ENCODE measurements around the gene HSPA4.
A peak's percentile ranks its signal among the peaks of the same experiment; 100 is the strongest.
"Not testable (repeated sequence)": the region's sequence is repeated elsewhere in the genome, so short reads cannot be mapped to it uniquely, and the experiment has no call there.

The HSPA4 gene

DNA sequence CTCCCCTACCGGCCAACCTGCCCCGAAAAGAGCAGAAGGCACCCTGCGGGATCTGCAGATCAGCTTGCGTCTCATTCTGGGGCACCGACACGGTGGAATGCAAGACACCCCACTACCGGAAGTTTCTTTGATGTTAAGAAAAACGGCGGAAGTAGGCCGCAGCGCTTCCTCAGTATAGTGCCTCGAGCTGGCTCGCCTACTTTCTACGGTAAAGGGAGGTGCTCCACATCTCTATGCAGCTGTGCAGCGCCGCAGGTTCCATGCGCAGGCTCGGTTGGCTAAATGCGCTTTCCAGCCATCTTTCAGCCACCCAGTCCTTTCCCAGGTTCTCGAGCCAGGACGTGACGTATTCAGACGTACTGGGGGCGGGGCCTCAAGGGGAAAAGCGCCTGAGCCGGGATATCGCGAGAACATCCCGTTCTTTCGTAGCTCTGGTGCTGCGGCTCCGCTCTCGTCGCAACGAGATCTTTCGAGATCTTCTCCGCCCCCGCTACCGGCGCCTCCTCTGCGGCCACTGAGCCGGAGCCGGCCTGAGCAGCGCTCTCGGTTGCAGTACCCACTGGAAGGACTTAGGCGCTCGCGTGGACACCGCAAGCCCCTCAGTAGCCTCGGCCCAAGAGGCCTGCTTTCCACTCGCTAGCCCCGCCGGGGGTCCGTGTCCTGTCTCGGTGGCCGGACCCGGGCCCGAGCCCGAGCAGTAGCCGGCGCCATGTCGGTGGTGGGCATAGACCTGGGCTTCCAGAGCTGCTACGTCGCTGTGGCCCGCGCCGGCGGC lies at the start of gene HSPA4:
Gene HSPA4 (plus strand): TSS at position 472 of the 775 bp plus-strand sequence. CDS start 238 bp downstream, at position 710.
- peak; percentile 97 to 98 for DNase-seq (ENCODE audit: low read depth in 2 of 2)

GRCh38 chr5:133006653-133007052 lies 45.2 kb upstream of the HSPA4 start:
- DNase-seq (ENCODE audit: low read depth in 2 of 2): no peak

DNA sequence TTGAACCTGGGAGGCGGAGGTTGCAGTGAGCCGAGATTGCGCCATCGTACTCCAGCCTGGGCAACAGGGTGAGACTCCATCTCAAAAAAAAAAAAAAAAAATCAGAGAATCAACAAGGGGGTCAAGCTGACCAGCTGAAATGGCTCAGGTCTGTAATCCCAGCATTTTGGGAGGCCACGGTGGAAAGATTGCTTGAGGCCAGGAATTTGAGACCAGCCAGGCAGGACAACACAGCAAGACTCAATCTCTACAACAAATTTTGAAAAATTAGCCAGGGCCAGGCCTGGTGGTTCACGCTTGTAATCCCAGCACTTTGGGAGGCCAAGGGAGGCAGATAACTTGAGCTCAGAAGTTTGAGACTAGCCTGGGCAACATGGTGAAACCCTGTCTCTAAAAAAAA lies 43.4 kb upstream of the HSPA4 start:
- DNase-seq (ENCODE audit: low read depth in 2 of 2): not testable (repeated sequence)

GRCh38 chr5:133015466-133015865 lies 36.3 kb upstream of the HSPA4 start:
- DNase-seq (ENCODE audit: low read depth in 2 of 2): no peak

GRCh38 chr5:133017964-133018363 lies 33.8 kb upstream of the HSPA4 start:
- no peak for DNase-seq (ENCODE audit: low read depth in 2 of 2)

DNA sequence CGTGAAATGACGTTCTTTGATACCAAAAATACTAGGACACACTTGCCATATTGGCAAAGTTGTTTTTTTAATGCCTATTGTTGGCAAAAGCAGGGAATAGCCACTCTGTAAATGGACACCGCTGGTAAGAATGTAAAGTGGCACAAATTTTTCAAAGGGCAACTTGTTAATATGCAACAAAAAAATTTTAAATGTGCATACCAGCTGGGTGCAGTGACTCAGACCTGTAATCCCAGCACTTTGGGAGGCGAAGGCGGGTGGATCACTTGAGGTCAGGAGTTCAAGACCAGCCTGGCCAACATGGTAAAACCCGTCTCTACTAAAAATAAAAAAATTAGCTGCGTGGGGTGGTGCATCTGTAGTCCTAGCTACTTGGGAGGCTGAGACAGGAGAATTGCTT lies 32.3 kb upstream of the HSPA4 start:
- not testable (repeated sequence) for DNase-seq (ENCODE audit: low read depth in 2 of 2)

GRCh38 chr5:133025804-133026663 lies 25.8 kb upstream of the HSPA4 start, which contains the start of gene ZCCHC10:
ZCCHC10 (minus strand) TSS chr5:133026549; CDS start chr5:133026537, 12 bp downstream.
- peak; percentile 84 to 85 for DNase-seq (ENCODE audit: low read depth in 2 of 2)

GRCh38 chr5:133026664-133027153 lies 25.1 kb upstream of the HSPA4 start:
- DNase-seq (ENCODE audit: low read depth in 2 of 2): no peak

DNA sequence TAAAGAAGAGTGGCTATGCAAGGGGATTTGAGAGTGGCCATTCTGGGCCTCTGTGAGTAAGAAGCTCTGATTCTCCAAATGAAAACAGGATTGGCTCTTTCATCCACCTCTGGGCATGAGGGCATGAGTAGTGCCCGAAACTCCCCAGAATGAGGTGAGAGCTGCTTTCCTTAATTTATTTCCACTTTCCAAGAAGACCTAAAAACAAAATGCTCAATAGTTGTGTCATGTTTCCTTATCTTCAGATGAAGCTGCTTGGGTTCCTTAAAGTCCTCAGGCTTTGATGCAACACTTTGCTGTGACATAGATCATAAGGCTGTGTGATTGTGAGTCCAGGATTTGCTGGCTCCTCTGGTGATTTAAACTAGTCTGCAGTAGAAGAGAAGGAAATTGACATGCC lies 22.4 kb upstream of the HSPA4 start:
- DNase-seq (ENCODE audit: low read depth in 2 of 2): no peak

DNA sequence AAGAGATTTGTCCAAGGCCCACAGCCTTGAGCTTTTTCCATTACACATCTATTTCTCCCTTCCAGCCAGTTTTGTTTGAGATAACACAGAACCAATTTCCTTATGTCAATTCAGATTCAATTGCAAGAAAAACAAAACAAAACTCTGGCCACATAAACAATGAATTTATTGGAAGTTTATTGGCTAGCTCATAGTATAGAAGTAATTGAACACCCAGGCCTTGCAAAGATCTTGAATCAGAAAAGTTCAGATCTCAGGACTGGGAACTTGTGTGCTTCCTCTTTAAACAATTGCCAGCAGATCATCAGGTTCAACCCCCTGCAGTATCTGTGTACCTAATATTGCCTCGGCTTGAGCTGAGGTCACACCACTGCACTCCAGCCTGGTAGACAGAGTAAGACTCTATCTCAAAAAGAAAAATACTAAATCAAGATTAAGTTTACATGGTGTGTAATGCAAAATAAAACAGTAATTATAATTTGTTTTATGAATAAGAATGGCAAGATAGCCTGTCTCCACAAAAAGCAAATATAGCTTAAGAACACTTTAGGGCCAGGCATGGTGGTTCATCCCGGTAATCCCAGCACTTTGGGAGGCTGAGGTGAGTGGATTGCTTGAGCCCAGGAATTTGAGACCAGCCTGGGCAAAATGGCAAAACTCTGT lies 21.3 kb upstream of the HSPA4 start:
- no peak for DNase-seq (ENCODE audit: low read depth in 2 of 2)

- DNase-seq (ENCODE audit: low read depth in 2 of 2): no peak
Observed at GRCh38 chr5:133032852-133033742, 18.7 kb upstream of the HSPA4 start.

GRCh38 chr5:133034064-133034463 lies 17.7 kb upstream of the HSPA4 start:
- DNase-seq (ENCODE audit: low read depth in 2 of 2): no peak

- DNase-seq (ENCODE audit: low read depth in 2 of 2): no peak
Observed at GRCh38 chr5:133035224-133035623, 16.6 kb upstream of the HSPA4 start.

DNA sequence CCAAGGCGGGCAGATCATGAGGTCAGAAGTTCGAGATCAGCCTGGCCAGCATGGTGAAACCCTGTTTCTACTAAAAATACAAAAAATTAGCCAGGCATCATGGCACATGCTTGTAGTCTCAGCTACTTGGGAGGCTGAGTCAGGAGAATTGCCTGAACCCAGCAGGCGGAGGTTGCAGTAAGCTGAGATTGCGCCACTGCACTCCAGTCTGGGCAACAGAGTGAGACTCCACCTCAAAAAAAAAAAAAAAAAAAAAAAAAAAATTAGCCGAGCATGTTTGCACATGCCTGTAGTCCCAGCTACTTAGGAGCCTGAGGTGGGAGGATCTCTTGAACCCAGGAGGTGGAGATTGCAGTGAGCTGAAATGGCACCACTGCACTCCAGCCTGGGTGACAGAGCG lies 15.1 kb upstream of the HSPA4 start:
- DNase-seq (ENCODE audit: low read depth in 2 of 2): not testable (repeated sequence)

GRCh38 chr5:133041157-133041784 lies 10.5 kb upstream of the HSPA4 start:
- no peak for DNase-seq (ENCODE audit: low read depth in 2 of 2)

GRCh38 chr5:133041910-133042309 lies 9.9 kb upstream of the HSPA4 start:
- DNase-seq (ENCODE audit: low read depth in 2 of 2): no peak

DNA sequence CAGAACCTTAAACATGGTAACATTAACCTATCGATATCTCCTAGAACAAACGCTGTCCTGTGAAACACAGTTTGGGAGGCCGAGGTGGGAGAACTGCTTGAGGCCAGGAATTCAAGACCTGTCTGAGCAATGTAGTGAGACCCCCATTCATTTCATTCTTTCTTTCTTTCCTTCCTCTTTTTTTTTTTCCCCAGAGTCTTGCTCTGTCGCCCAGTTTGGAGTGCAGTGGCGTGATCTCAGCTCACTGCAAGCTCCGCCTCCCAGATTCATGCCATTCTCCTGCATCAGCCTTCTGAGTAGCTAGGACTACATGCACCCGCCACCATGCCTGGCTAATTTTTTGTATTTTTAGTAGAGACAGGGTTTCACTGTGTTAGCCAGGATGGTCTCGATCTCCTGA lies 5.3 kb upstream of the HSPA4 start:
- not testable (repeated sequence) for DNase-seq (ENCODE audit: low read depth in 2 of 2)

DNA sequence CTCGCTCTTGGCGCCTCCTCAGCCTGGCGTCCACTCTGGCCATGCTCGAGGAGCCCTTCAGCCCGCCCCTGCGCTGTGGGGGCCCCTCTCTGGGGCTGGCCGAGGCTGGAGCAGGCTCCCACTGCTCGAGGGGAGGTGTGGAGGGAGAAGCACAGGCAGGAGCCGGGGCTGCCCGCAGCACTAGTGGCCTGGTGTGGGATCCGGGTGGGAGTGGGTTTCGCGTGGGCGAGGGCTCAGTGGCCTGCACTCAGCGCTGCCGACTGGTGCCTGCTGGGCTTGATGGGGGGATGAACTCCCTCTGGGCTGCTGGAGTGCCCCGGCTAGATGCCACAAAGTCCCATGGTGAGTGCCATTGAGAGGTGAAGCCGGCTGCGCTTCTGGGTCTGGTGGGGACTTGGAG lies 4.4 kb upstream of the HSPA4 start:
- no peak for DNase-seq (ENCODE audit: low read depth in 2 of 2)

GRCh38 chr5:133048993-133049725 lies 2.7 kb upstream of the HSPA4 start:
- DNase-seq (ENCODE audit: low read depth in 2 of 2): no peak

DNA sequence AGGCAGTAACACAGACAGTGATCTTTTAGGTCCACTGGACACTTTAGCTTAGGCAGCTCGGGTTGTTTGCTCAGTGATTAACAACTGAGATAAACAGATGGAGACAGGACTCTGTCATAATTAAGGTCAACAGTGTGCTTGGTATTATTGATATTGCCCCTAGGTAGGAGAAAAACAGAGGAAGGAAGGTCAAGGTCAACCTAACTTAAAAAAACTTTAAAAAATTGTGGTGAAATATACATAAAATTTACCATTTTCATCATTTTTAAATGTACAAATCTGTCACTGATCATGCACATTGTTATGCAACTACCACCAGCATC lies 2.1 kb upstream of the HSPA4 start:
- DNase-seq (ENCODE audit: low read depth in 2 of 2): no peak
